NOMO-1 treated with dmso at 0.1 percent for 144 hours (cell line): ENCODE measurements around the gene PTPRM.

Source experiments
- DNase-seq: peaks from one replicate; lab custom pipeline; 2025; ENCODE audit not compliant: unreplicated experiment; lab: John Stamatoyannopoulos, UW

Gene PTPRM

DNA sequence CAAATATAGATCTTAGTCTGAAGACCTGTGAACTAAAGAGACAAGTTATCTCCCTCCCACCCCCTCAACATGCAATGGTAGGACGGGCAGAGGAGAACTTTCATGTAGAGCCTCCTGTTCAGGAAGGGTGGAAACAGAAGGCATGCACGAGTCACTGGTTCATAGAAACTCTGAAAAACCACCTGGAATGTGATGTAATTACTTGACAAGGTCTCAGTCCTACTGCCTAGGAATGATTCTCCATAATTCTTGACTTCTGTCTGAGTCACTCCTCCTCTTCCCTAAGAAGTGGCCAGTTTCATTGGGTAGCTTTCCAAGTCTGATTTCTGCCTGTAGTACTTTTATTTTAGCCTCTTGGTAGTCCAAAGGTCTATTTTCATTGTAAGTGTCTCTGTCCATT lies 277.3 kb downstream of the PTPRM start:
- no peak for DNase-seq

DNA sequence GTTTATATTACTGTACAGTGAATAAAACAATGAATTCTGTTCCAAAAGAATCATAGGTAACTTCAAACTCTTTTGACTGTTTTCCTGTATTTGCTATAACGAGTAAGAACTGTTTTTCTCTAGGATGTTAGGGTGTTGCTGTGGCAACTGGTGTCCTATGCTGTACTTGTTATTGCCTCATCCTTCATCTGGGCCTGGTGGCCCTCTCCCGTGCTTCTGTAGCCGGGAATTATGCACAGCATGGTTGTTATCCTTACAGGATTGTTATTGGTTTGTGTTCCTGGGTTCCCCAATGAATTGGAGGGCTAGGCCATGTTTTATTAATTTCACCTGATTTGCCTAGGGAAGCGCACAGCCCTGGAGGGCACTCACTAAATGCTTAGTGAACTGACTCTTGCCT lies 279.2 kb downstream of the PTPRM start:
- DNase-seq = no peak

DNA sequence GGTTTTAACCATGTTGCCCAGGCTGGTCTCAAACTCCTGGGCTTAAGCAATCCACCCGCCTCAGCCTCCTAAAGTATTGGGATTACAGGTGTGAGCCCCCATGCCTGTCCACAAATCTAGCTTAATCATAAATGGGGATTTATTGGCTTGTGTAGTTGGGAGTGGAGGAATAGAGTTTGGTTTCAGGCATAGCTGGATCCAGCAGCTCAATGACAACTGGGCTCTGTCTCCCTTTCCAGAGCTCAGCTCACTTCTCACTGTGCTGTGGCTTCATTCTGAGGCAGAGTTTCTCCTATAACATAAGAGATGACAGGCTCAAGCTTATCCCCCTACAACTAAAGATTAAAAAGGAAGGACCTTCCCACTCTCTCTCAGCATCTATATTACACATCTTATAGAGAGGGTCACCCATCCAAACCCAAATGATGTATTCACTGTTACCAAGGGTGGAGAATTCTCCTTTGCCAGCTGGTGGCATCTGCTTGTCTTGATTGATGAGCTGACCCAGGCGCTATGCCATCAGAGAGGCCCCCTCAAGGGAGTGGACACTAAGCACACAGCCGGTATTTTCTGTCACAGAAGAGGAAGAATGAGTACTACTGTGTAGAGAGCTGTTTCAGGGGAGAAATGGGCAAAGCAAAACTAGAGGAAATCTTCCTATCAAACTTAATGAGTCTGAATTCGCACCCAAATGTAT lies 280.4 kb downstream of the PTPRM start:
- no peak for DNase-seq

- DNase-seq = no peak
Observed at GRCh38 chr18:7848054-7848412, 280.9 kb downstream of the PTPRM start.

DNA sequence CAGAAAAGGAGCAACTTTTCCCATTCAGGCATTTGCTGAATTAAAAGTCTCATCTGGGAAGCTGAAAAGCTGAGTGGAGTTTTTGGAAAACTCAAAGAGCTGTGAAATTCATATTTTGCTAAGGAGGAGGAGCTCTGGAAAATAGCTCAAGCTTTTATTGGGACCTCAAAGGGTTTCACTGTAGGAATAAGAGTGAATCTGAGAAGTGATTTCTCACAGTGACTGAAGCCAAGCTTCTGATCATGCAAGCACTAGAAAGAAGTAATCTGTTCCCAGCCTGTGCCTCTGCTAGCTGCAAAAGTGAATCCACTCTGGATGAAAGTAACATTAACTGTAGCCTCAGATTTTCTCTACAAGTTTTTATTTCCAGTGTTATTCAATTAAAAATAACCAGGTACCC lies 283.3 kb downstream of the PTPRM start:
- DNase-seq = no peak

GRCh38 chr18:7855028-7855427 lies 287.9 kb downstream of the PTPRM start:
- no peak for DNase-seq

GRCh38 chr18:7855671-7856070 lies 288.6 kb downstream of the PTPRM start:
- no peak for DNase-seq

DNA sequence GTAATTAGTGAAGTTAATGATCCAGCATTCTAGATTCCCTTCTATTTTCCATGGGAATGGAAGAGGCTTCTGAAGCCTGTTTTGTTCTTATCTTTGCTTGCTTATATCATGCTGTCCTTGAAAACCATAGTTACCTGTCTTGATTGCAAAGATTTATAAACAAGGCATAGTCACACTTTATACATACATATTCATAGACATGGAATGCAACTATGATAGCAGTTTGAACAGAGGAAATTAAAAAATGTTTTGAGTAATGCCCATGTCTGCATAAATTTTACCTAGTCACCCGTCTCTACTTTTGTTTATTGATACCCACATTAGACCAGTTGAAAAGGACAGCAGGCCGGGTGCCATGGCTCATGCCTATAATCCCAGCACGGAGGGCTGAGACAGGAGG lies 289.0 kb downstream of the PTPRM start:
- DNase-seq = no peak

DNA sequence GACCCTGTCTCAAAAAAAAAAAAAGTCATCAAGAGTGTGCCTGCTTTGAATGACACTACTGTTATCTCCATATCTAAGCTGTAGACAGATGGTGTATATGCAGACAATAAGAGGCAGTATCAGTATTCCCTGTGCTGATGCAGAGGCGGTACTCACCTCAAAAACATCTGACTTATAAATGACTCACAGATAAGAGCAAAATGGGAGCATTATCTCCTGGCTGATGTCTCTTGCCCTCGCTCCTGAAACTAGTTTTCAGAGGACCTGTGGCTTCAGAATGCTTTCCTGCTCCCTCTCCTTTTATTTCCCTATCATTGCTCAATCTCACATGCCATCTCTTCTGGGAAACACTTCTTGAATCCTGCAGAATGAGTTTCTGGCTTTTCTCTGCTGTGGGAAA lies 289.6 kb downstream of the PTPRM start:
- no peak for DNase-seq

- no peak for DNase-seq
Observed at GRCh38 chr18:7857562-7857961, 290.4 kb downstream of the PTPRM start.

- DNase-seq = no peak
Observed at GRCh38 chr18:7859122-7859521, 292.0 kb downstream of the PTPRM start.

GRCh38 chr18:7870266-7870665 lies 303.1 kb downstream of the PTPRM start:
- no peak for DNase-seq

GRCh38 chr18:7870855-7871254 lies 303.7 kb downstream of the PTPRM start:
- DNase-seq = no peak

- no peak for DNase-seq
Observed at GRCh38 chr18:7871560-7872456, 304.7 kb downstream of the PTPRM start.

DNA sequence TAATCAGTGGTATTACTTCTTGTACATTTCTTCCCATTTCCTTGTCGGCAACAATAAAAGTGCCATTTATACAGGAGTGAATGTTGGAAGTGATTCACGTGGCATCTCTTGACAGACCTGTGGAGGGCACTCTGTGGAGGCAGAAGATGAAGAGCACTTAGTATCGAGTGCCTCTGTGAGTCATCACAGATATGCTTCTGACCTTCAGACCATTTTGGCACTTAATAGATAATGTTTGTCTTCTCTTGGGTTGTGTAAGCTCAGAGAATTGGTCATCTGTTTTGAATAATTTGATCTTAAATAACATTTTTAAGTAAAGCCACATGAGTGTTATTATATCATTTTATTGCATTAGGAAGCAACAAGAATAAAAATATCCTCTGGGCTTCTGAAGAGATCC lies 305.5 kb downstream of the PTPRM start:
- no peak for DNase-seq

GRCh38 chr18:7873316-7873715 lies 306.2 kb downstream of the PTPRM start:
- no peak for DNase-seq

- DNase-seq = no peak
Observed at GRCh38 chr18:7876354-7877104, 309.4 kb downstream of the PTPRM start.

DNA sequence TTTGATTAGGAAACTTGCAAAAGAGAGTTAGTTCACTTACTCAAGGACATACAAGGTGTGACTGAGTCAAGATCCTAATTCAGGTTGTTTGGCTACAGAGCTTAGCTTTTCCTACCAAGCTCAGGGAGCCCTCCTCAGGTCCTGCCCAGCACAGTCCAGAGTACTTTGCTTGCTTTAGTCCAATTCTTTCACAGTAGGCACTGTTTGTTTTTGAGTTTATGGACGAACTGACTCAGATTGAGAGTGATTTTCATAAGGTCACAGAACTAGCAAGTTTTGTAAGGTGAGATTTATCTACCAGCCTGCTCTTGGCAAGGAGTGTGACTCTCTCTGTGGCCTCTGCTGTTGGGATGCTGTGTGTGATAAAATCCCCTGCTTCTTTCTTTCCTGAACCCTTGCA lies 310.5 kb downstream of the PTPRM start:
- DNase-seq = no peak

DNA sequence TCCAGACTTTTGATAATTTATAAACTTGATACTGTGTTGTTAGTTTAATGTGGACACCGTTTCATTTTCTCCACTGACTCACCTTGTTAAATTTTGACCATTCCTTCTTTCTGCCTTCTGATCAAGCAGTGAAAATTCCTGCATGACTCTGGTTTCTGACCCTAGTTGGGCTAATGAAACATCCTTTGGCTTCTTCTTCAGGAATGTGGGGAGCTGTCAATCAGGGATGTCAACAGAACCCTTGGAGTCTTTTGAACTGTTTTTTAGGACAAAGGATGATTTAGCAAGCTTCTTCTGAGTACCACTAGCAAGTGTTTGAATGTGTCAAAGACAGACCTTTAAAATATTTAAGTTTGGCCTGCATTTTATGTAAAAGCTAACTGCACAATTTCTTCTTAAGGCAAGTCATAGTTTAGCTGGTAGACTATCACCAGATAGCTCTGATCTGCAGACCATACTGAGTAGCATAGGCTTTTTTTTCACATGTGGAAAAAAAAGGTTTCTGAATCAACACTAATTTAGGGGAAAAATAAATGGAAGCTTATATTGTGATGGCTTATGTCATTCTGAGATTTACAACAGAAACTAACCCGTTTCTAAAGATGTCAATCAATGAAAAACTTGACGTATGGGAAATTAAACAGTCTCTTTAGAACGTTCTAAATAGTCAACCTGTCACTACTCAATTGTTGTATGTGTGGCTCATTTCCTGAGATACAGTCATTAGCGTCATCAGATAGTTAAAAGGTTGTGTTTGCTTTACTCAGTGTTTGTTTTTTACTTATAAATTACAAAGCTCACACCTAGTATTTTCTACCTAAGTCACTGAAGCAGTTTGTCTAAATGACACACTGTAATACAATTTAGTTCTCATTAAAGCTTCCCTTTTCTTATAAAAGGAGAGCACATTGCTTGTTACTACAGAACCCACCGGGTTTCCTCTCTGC lies 311.4 kb downstream of the PTPRM start:
- DNase-seq = no peak

DNA sequence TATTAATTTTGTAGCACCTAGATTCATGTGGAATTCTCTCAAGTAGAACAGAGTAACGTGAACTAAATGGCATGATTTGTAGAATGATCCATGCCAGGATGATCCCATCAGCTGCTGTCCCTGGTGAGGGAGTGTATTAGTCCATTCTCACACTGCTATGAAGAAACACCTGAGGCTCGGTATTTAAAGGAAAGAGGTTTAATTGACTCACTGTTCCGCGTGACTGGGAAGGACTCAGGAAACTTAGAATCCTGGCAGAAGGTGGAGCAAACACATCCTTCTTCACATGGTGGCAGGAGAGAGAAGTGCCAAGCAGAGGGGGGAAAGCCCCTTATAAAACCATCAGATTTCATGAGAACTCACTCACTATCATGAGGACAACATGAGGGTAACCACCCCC lies 312.6 kb downstream of the PTPRM start:
- no peak for DNase-seq

GRCh38 chr18:7885865-7886264 lies 318.7 kb downstream of the PTPRM start:
- DNase-seq = no peak
